D721Med (cell line): ENCODE results near the gene PHYKPL.
"Not testable (repeated sequence)": the region's sequence is repeated elsewhere in the genome, so short reads cannot be mapped to it uniquely, and the experiment has no call there.

Source experiments
- DNase-seq: peaks from one replicate; pipeline ENCODE4 v3.0.0; 2011; ENCODE audit warnings: low spot score; ENCODE audit not compliant: insufficient read length
- FAIRE-seq: peaks from 2 replicates; lab custom pipeline; 2011; peaks lifted over from hg19 to GRCh38; lab: Jason Lieb, UNC
- TF ChIP-seq, protein P1 (sequence below): IDR thresholded peaks from 2 replicates; pipeline ENCODE4 v1.5.1; 2012; ENCODE audit warnings: mild to moderate bottlenecking, control low read depth; ENCODE audit not compliant: insufficient read depth; ENCODE audit errors: missing control alignments

The PHYKPL gene

DNA sequence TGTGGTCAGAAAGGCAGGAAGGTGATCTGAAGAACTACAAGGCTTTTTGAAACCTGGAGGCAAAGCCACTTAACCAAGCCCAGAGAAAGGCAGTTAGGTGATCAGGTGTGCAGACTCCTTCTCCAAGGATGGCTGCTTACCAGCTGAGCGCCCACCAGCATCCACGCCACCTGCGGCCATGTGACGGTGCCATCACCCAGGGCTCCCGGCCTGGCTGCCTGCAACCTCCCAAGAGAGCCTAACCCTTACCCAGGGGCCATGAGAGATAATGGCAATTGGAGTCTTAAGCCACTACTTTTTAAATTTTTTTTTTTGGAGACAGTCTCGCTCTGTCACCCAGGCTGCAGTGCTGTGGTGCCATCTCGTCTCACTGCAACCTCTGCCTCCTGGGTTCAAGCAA, 33.1 kb upstream of the PHYKPL start:
- TF ChIP-seq, protein P1, sequence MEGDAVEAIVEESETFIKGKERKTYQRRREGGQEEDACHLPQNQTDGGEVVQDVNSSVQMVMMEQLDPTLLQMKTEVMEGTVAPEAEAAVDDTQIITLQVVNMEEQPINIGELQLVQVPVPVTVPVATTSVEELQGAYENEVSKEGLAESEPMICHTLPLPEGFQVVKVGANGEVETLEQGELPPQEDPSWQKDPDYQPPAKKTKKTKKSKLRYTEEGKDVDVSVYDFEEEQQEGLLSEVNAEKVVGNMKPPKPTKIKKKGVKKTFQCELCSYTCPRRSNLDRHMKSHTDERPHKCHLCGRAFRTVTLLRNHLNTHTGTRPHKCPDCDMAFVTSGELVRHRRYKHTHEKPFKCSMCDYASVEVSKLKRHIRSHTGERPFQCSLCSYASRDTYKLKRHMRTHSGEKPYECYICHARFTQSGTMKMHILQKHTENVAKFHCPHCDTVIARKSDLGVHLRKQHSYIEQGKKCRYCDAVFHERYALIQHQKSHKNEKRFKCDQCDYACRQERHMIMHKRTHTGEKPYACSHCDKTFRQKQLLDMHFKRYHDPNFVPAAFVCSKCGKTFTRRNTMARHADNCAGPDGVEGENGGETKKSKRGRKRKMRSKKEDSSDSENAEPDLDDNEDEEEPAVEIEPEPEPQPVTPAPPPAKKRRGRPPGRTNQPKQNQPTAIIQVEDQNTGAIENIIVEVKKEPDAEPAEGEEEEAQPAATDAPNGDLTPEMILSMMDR: no peak
- DNase-seq (no peak), FAIRE-seq (no peak)

DNA sequence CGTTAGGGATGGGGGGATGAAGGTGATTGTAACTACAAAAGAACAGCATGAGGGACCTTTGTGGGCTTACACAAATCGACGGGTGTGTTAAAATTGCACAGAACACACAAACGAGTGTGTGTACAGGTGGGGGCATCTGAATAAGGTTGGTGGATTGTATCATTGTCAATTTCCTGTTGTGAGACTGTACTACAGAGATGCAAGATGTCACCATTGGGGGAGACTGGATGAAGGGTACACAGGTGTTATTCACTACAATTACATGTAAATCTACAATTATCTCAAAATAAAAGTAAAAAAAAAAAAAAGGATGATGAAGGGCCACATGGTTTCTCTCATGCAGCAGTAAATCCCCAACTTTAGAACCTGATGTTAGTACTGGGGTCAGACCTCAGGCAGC, 31.4 kb upstream of the PHYKPL start:
- FAIRE-seq (no peak), DNase-seq (no peak)
- TF ChIP-seq, protein P1: no peak

DNA sequence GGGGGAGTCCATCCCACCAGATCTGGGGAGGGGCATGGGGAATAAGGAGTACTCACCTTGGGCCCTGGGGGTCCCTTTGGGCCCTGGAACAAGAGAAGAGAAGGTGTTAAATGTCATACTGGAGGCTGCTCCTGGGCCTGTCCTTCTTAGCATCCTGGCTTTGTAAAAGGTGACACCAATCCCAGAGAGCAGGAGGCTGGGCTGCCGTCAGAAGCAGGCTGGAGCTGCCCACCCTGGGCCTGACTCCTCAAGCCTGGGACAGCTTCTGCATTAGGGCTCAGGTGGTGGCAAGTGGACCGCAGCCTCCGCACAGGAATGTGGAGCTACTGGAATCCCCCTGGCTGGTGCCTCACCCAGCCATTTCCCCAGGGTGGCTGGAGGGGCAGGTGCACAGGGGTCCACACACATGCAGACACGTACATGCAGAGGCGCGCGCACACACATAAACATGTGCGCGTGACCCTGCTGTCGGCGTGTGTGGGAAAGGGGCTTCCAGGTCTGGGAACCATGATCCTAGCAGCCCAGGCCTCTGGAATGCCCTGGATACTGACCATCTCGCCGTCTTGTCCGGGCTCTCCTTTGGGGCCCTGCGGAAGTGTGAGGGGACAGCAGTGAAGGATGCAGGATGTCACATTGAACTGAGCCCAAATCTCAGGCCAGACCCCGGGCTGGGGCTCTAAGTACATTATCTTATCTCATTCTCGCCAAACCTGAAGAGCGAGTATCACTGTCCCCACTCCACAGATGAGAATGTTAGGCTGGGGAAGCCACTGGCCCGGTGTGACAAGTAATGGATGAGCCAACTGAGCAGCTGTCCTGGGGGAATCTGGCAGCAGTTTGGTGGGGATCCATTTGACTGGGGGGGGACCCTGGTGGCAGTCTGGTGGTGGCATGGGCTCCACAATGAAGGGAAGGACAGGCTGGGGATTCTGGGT, 29.3 kb upstream of the PHYKPL start:
- no peak for FAIRE-seq
- DNase-seq: no peak
- TF ChIP-seq, protein P1: no peak

DNA sequence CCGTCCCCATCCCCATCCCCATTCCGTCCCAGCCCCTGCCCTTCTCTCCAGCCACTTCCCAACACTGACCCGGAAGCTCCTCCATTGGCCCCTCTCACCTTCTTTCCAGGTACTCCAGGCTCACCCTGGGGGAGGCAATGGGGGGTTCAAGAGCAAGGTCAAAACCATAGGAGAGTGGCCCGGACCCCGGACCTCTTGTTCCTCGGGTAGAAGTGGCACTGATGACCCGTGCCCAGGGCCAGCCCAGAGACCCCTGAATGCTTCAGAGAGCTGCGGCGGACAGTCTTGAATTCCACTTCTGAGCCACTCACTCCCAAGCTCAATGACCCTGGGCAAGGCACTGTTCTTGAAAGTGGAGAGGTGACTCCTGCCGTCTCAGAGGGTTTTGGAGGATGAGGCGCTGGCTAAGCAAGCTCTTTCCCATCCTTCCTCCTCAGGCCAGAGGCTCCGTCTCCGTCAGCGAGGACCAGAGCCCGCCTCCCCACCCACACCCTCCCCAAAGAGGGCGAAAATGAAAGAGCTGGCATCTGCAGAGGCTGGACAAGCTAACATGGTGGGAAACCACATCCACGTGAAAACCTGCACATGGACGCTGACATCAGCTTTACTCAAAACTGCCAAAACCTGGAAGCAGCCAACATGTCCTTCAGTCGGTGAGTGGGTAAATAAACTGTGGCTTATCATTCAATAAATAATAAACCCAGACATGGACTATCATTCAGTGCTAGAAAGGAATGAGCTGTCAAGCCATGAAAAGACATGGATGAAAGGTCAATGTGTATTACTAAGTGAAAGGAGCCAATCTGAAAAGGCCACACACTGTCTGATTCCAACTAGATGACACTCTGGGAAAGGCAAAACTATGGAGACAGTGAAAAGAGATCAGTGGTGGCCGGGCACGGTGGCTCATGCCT, 27.3 kb upstream of the PHYKPL start:
- TF ChIP-seq, protein P1: no peak
- FAIRE-seq (no peak), DNase-seq (no peak)

DNA sequence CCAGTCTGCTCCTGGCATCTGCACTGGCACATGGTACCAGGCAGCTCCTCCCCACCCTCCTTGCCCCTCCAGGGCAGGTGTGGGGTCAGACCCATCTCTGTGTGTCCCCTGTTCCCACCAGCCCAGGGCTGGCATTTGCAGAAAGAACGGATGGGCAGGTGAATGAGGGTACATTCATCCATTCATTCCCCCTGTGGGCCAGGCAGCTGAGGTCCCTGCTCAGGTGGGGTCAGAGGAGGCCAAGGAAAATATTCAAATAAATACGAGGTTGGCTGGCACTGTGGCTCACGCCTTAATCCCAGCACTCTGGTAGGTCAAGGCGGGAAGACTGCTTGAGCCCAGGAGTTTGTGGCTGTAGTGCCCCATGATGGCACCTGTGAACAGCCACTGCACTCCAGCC, 25.0 kb upstream of the PHYKPL start:
- TF ChIP-seq, protein P1: no peak
- DNase-seq (no peak), FAIRE-seq (no peak)

DNA sequence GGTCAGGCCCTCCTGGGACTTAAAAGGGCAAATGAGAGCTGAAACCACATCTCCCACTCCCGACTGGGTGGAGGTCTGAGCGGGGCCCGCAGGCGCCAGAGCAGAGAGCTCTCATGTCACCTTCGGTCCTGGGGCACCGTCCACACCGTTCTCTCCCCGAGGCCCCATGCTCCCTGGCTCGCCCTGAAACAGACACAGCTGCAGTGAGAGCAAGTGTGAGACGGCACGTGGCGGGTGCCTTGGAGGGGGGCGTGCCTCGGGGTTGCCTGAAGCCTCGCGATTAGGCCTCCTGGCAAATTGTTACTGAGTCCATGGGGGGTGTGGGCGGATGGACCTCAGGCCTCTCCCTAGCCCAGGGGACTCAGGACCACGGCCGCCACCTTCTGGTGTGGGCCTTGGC, 24.1 kb upstream of the PHYKPL start:
- FAIRE-seq (no peak), DNase-seq (no peak)
- TF ChIP-seq, protein P1: no peak

DNA sequence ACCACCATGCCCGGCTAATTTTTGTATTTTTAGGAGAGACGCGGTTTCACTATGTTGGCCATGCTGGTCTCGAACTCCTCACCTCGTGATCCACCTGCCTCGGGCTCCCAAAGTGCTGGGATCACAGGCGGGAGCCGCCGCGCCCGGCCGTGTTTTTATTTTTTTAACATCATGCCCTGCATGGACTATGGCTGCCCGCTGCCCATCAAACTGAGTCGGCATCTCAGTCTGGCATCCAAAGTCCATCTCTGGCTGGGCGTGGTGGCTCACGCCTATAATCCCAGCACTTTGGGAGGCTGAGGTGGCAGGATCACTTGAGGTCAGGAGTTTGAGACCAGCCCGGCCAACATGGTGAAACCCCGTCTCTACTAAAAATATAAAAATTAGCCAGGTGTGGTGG, 21.0 kb upstream of the PHYKPL start:
- DNase-seq, FAIRE-seq: not testable (repeated sequence)
